Measurements from ENCODE around the gene TFEB.
A peak's percentile ranks its signal among the peaks of the same experiment; 100 is the strongest.

Gene TFEB

GRCh38 chr6:41737591-41738130, 2.3 kb upstream of the TFEB start:
- TF ChIP-seq POLR2A (IDR thresholded peaks at IDR 0.05; ENCODE audit: low read length) (no peak), GATA1 (IDR thresholded peaks at IDR 0.05; ENCODE audit: low read depth, low read length) (no peak)
- DNase-seq = no peak

GRCh38 chr6:41736800-41737555, 1.6 kb upstream of the TFEB start:
- TF ChIP-seq POLR2A (IDR thresholded peaks at IDR 0.05; ENCODE audit: low read length) (no peak), GATA1 (IDR thresholded peaks at IDR 0.05; ENCODE audit: low read depth, low read length) (no peak)
- no peak for DNase-seq

- no peak for DNase-seq
- TF ChIP-seq GATA1 (IDR thresholded peaks at IDR 0.05; ENCODE audit: low read depth, low read length) = no peak
- TF ChIP-seq POLR2A (IDR thresholded peaks at IDR 0.05; ENCODE audit: low read length) = no peak
These were observed 852 bp upstream of the TFEB start for GRCh38 chr6:41736186-41736733.

- TF ChIP-seq POLR2A (IDR thresholded peaks at IDR 0.05; ENCODE audit: low read length) = no peak
- no peak for TF ChIP-seq GATA1 (IDR thresholded peaks at IDR 0.05; ENCODE audit: low read depth, low read length)
These were observed 562 bp downstream of the TFEB start for GRCh38 chr6:41734666-41735426.

GRCh38 chr6:41733707-41734665, 1.4 kb downstream of the TFEB start:
- DNase-seq = peak; percentile 44 to 56
- TF ChIP-seq GATA1 (IDR thresholded peaks at IDR 0.05; ENCODE audit: low read depth, low read length) (no peak), POLR2A (IDR thresholded peaks at IDR 0.05; ENCODE audit: low read length) (no peak)

More at GRCh38 chr6:41734666-41735426, 562 bp downstream of the TFEB start:
- DNase-seq = peak; percentile 34 to 54

- TF ChIP-seq GATA1 (IDR thresholded peaks at IDR 0.05; ENCODE audit: low read depth, low read length) = no peak
- TF ChIP-seq POLR2A (IDR thresholded peaks at IDR 0.05; ENCODE audit: low read length) = no peak
- no peak for DNase-seq
These were observed 2.1 kb downstream of the TFEB start for GRCh38 chr6:41733360-41733706.

GRCh38 chr6:41732591-41733359, 2.6 kb downstream of the TFEB start:
- TF ChIP-seq POLR2A (IDR thresholded peaks at IDR 0.05; ENCODE audit: low read length) (no peak), GATA1 (IDR thresholded peaks at IDR 0.05; ENCODE audit: low read depth, low read length) (no peak)
- DNase-seq = no peak

- TF ChIP-seq GATA1 (IDR thresholded peaks at IDR 0.05; ENCODE audit: low read depth, low read length) (no peak), POLR2A (IDR thresholded peaks at IDR 0.05; ENCODE audit: low read length) (no peak)
- no peak for DNase-seq
These were observed 3.3 kb downstream of the TFEB start for GRCh38 chr6:41732149-41732548.

GRCh38 chr6:41731561-41732086, 3.8 kb downstream of the TFEB start:
- DNase-seq = no peak
- TF ChIP-seq GATA1 (IDR thresholded peaks at IDR 0.05; ENCODE audit: low read depth, low read length) (no peak), POLR2A (IDR thresholded peaks at IDR 0.05; ENCODE audit: low read length) (no peak)

GRCh38 chr6:41730531-41731436, 4.6 kb downstream of the TFEB start:
- no peak for TF ChIP-seq POLR2A (IDR thresholded peaks at IDR 0.05; ENCODE audit: low read length)
- no peak for TF ChIP-seq GATA1 (IDR thresholded peaks at IDR 0.05; ENCODE audit: low read depth, low read length)
- DNase-seq = no peak

GRCh38 chr6:41729624-41730023, 5.8 kb downstream of the TFEB start:
- TF ChIP-seq POLR2A (IDR thresholded peaks at IDR 0.05; ENCODE audit: low read length) (no peak), GATA1 (IDR thresholded peaks at IDR 0.05; ENCODE audit: low read depth, low read length) (no peak)
- DNase-seq = no peak

Data from erythroblast (primary cell).